Measurements from ENCODE around the gene DNAJC25.

GRCh38 chr9:111632060-111632459 lies 926 bp downstream of the DNAJC25 start:
- TF ChIP-seq CTCF (IDR thresholded peaks at IDR 0.05) = no peak
- TF ChIP-seq POLR2A (IDR thresholded peaks at IDR 0.05) = no peak
